GM23338 (cell line): ENCODE measurements around the gene COMMD10. TPM values are rescaled to one million over a fixed set of nuclear protein-coding genes. Genes with fewer than 3 reads are reported as not detected.

Experiments used
- ATAC-seq: fragments of 200-7000 bp; cut with Tn5 transposase; 3 replicates; pipeline ENCODE4 v1.9.1; 2020
- DNase-seq: peaks from one replicate; pipeline ENCODE4 v3.0.0-alpha.2; 2015; ENCODE audit warnings: low spot score
- H2AFZ ChIP-seq: fragments of 200-600 bp; sonication (generic); 2 replicates; pipeline ENCODE4 v1.8.0; 2016; ENCODE audit warnings: antibody characterized with exemption, mild to moderate bottlenecking, moderate library complexity
- H3F3A ChIP-seq: fragments of 200-600 bp; sonication (generic); replicated peaks from 2 replicates; pipeline ENCODE4 v1.8.0; 2017; ENCODE audit warnings: antibody characterized with exemption, mixed run types, low read depth
- H3K27ac ChIP-seq: fragments of 200-600 bp; sonication (generic); 2 replicates; pipeline ENCODE4 v1.6.1; 2016; ENCODE audit warnings: low read depth
- H3K27me3 ChIP-seq: fragments of 200-600 bp; sonication (generic); 2 replicates; pipeline ENCODE4 v1.8.0; 2016; ENCODE audit warnings: mild to moderate bottlenecking, mixed run types, moderate library complexity; ENCODE audit not compliant: insufficient read depth
- H3K36me3 ChIP-seq: fragments of 200-600 bp; sonication (generic); 2 replicates; pipeline ENCODE4 v1.8.0; 2016; ENCODE audit warnings: mild to moderate bottlenecking; ENCODE audit not compliant: insufficient read depth
- H3K4me1 ChIP-seq: fragments of 200-600 bp; sonication (generic); 2 replicates; pipeline ENCODE4 v1.8.0; 2016; ENCODE audit warnings: mild to moderate bottlenecking, moderate library complexity; ENCODE audit not compliant: insufficient read depth
- H3K4me2 ChIP-seq: fragments of 200-600 bp; sonication (generic); 2 replicates; pipeline ENCODE4 v1.7.1; 2017; ENCODE audit warnings: mixed run types
- H3K4me3 ChIP-seq: fragments of 200-600 bp; sonication (generic); 2 replicates; pipeline ENCODE4 v1.6.1; 2016; ENCODE audit warnings: mixed run types
- H3K79me2 ChIP-seq: fragments of 200-600 bp; sonication (generic); replicated peaks from 2 replicates; pipeline ENCODE4 v1.8.0; 2017; ENCODE audit warnings: mild to moderate bottlenecking; ENCODE audit not compliant: insufficient read depth
- H3K9me2 ChIP-seq: fragments of 200-600 bp; sonication (generic); 2 replicates; pipeline ENCODE4 v1.8.0; 2017; ENCODE audit not compliant: insufficient read depth
- H4K20me1 ChIP-seq: fragments of 200-600 bp; sonication (generic); replicated peaks from 2 replicates; pipeline ENCODE4 v1.8.0; 2017; ENCODE audit warnings: mild to moderate bottlenecking; ENCODE audit not compliant: insufficient read depth
- H3K27ac Mint-ChIP-seq: 2 replicates; pipeline ENCODE4 v1.8.0; 2020; ENCODE audit warnings: inconsistent platforms, mild to moderate bottlenecking, moderate library complexity, mixed read lengths
- H3K27me3 Mint-ChIP-seq: 3 replicates; pipeline ENCODE4 v1.8.0; 2022; ENCODE audit warnings: low read depth, mild to moderate bottlenecking, moderate library complexity, mixed read lengths, inconsistent platforms; ENCODE audit not compliant: insufficient read depth, poor library complexity
- H3K36me3 Mint-ChIP-seq: 3 replicates; pipeline ENCODE4 v1.8.0; 2021; ENCODE audit warnings: low read depth, mild to moderate bottlenecking, inconsistent platforms, moderate library complexity, mixed read lengths
- H3K4me1 Mint-ChIP-seq: 3 replicates; pipeline ENCODE4 v1.8.0; 2020; ENCODE audit warnings: mild to moderate bottlenecking, inconsistent platforms, mixed read lengths
- H3K4me3 Mint-ChIP-seq: 3 replicates; pipeline ENCODE4 v1.8.0; 2021; ENCODE audit warnings: moderate library complexity, mild to moderate bottlenecking, inconsistent platforms, mixed read lengths
- H3K9me3 Mint-ChIP-seq: 3 replicates; pipeline ENCODE4 v1.8.0; 2020; ENCODE audit warnings: moderate library complexity, mild to moderate bottlenecking, inconsistent platforms, mixed read lengths
- CREB1 ChIP-seq: fragments of 250-450 bp; sonication (Bioruptor Pico); IDR thresholded peaks from 2 replicates; pipeline ENCODE4 v1.5.0; 2020; ENCODE audit warnings: low read depth, mild to moderate bottlenecking, moderate library complexity
- EZH2 ChIP-seq: fragments of 200-600 bp; sonication (generic); IDR thresholded peaks from one replicate; pipeline ENCODE4 v1.8.0; 2017; ENCODE audit warnings: antibody characterized with exemption, mild to moderate bottlenecking, low read depth; ENCODE audit not compliant: unreplicated experiment
- EZH2phosphoT487 ChIP-seq: fragments of 200-600 bp; sonication (generic); IDR thresholded peaks from one replicate; pipeline ENCODE4 v1.8.1; 2018; ENCODE audit warnings: antibody characterized with exemption; ENCODE audit not compliant: unreplicated experiment
- JUNB ChIP-seq: IDR thresholded peaks from one replicate; pipeline ENCODE4 v1.6.1; 2016; ENCODE audit warnings: antibody characterized with exemption; ENCODE audit not compliant: unreplicated experiment
- NANOG ChIP-seq: IDR thresholded peaks from 2 replicates; pipeline ENCODE4 v1.6.1; 2016; ENCODE audit warnings: antibody characterized with exemption, borderline replicate concordance
- POLR2AphosphoS5 ChIP-seq: IDR thresholded peaks from 2 replicates; pipeline ENCODE4 v1.6.1; 2016; ENCODE audit warnings: antibody characterized with exemption, low read depth
- STAT1 ChIP-seq: IDR thresholded peaks from one replicate; pipeline ENCODE4 v1.6.1; 2016; ENCODE audit warnings: antibody characterized with exemption; ENCODE audit not compliant: unreplicated experiment
- ZNF114 ChIP-seq: fragments of 250-450 bp; sonication (Bioruptor Pico); IDR thresholded peaks from 2 replicates; pipeline ENCODE4 v1.5.0; 2020; ENCODE audit warnings: mild to moderate bottlenecking, moderate library complexity
- ZNF331 ChIP-seq: fragments of 250-450 bp; sonication (Bioruptor Pico); IDR thresholded peaks from 2 replicates; pipeline ENCODE4 v1.5.0; 2020; ENCODE audit warnings: low read depth, mild to moderate bottlenecking, moderate library complexity
- polyA plus RNA-seq: library from polyadenylated mRNA; unstranded; fragments of >200 nt; fragmentation: Nextera tagmentation; extraction: Ambion mirVana; gene quantifications from 2 replicates; pipeline ENCODE4 v1.2.1, GENCODE V29; 2016
- total RNA-seq: library from RNA; depleted of rRNA; stranded (reverse); fragments of >200 nt; shearing (Covaris generic); gene quantifications from 2 replicates; pipeline ENCODE4 v1.2.3, GENCODE V29; 2014
- TF ChIP-seq, protein P1 (sequence below), 2 experiments: fragments of 200-600 bp in 1 of 2; sonication (generic) in 1 of 2; conservative IDR thresholded peaks; 2 replicates each; pipeline versions ENCODE4 v1.5.1 to v1.6.1; 2016 to 2017; ENCODE audit warnings: antibody characterized with exemption in 2 of 2, low read depth in 2 of 2, mild to moderate bottlenecking in 2 of 2, moderate library complexity in 1 of 2
- TF ChIP-seq, protein P2 (sequence below): fragments of 250-450 bp; sonication (Bioruptor Pico); IDR thresholded peaks from 2 replicates; pipeline ENCODE4 v1.5.0; 2020; ENCODE audit warnings: mild to moderate bottlenecking, moderate library complexity
- TF ChIP-seq, protein P3 (sequence below): IDR thresholded peaks from one replicate; pipeline ENCODE4 v1.6.1; 2018; ENCODE audit warnings: antibody characterized with exemption; ENCODE audit not compliant: unreplicated experiment
- TF ChIP-seq, protein P4 (sequence below): IDR thresholded peaks from 2 replicates; pipeline ENCODE4 v1.6.1; 2016; ENCODE audit warnings: antibody characterized with exemption

COMMD10 gene
- total and polyA plus RNA-seq, 2 experiments from 2014 or later, result 58.5 to 84.0 TPM

DNA sequence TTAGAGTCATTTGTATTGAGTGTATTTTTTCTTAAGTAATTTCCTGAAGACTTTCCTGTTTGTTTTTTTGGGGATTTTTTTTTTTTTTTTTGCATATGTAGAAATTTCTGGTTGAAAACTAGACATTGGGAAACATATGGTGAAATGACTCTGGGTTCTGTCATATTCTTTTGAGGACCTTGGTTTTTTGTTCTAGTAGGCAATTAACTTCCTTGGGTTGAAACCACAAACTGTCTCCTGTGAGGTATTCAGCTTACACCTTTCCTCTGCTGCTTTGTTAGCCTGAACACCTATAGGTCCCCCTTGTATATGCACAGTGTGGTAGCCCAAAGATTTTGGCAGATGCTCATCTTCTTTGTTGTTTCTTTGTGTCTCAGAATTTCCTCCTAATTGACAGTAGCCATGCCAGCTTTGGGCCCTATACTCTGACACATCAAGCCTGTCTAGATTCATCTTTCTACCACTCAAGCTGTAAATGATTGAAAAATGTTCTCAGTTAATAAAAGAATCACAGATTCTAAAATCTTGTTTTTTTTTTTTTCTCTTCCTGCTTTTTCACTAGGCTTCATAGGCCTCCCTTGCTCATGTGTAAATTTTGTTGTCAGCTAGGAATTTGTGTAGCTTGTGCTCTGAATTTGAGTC, 140.6 kb downstream of the COMMD10 start:
- no peak overlapping the region for H3K27ac Mint-ChIP-seq
- Histone ChIP-seq H3K27me3 (no peaks in the 10 kb centered on the region), H4K20me1 (no peaks in the 10 kb centered on the region), H3F3A (no peaks in the 10 kb centered on the region), H3K4me2 (no peak overlapping the region), H3K79me2 (no peaks in the 10 kb centered on the region), H3K4me3 (no peak overlapping the region), H3K36me3 (no peaks in the 10 kb centered on the region), H3K27ac (no peak overlapping the region), H2AFZ (no peak overlapping the region), H3K9me2 (no peaks in the 10 kb centered on the region), H3K4me1 (peaks cover 5% of the 10 kb centered on the region; the same call in 1 of the 2 replicates)
- peaks cover 17% of the 10 kb centered on the region for H3K4me1 Mint-ChIP-seq
- no peaks in the 10 kb centered on the region for H3K27me3 Mint-ChIP-seq
- no peaks in the 10 kb centered on the region for H3K36me3 Mint-ChIP-seq
- ATAC-seq, result peak; percentile 44; the same call in 1 of the 3 replicates
- TF ChIP-seq JUNB, result no peak
- TF ChIP-seq, protein P1, sequence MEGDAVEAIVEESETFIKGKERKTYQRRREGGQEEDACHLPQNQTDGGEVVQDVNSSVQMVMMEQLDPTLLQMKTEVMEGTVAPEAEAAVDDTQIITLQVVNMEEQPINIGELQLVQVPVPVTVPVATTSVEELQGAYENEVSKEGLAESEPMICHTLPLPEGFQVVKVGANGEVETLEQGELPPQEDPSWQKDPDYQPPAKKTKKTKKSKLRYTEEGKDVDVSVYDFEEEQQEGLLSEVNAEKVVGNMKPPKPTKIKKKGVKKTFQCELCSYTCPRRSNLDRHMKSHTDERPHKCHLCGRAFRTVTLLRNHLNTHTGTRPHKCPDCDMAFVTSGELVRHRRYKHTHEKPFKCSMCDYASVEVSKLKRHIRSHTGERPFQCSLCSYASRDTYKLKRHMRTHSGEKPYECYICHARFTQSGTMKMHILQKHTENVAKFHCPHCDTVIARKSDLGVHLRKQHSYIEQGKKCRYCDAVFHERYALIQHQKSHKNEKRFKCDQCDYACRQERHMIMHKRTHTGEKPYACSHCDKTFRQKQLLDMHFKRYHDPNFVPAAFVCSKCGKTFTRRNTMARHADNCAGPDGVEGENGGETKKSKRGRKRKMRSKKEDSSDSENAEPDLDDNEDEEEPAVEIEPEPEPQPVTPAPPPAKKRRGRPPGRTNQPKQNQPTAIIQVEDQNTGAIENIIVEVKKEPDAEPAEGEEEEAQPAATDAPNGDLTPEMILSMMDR (conservative IDR thresholded peaks at IDR 0.05; ENCODE audit: low read depth in 2 of 2), result no peak
- no peak for TF ChIP-seq POLR2AphosphoS5
- TF ChIP-seq, protein P2, sequence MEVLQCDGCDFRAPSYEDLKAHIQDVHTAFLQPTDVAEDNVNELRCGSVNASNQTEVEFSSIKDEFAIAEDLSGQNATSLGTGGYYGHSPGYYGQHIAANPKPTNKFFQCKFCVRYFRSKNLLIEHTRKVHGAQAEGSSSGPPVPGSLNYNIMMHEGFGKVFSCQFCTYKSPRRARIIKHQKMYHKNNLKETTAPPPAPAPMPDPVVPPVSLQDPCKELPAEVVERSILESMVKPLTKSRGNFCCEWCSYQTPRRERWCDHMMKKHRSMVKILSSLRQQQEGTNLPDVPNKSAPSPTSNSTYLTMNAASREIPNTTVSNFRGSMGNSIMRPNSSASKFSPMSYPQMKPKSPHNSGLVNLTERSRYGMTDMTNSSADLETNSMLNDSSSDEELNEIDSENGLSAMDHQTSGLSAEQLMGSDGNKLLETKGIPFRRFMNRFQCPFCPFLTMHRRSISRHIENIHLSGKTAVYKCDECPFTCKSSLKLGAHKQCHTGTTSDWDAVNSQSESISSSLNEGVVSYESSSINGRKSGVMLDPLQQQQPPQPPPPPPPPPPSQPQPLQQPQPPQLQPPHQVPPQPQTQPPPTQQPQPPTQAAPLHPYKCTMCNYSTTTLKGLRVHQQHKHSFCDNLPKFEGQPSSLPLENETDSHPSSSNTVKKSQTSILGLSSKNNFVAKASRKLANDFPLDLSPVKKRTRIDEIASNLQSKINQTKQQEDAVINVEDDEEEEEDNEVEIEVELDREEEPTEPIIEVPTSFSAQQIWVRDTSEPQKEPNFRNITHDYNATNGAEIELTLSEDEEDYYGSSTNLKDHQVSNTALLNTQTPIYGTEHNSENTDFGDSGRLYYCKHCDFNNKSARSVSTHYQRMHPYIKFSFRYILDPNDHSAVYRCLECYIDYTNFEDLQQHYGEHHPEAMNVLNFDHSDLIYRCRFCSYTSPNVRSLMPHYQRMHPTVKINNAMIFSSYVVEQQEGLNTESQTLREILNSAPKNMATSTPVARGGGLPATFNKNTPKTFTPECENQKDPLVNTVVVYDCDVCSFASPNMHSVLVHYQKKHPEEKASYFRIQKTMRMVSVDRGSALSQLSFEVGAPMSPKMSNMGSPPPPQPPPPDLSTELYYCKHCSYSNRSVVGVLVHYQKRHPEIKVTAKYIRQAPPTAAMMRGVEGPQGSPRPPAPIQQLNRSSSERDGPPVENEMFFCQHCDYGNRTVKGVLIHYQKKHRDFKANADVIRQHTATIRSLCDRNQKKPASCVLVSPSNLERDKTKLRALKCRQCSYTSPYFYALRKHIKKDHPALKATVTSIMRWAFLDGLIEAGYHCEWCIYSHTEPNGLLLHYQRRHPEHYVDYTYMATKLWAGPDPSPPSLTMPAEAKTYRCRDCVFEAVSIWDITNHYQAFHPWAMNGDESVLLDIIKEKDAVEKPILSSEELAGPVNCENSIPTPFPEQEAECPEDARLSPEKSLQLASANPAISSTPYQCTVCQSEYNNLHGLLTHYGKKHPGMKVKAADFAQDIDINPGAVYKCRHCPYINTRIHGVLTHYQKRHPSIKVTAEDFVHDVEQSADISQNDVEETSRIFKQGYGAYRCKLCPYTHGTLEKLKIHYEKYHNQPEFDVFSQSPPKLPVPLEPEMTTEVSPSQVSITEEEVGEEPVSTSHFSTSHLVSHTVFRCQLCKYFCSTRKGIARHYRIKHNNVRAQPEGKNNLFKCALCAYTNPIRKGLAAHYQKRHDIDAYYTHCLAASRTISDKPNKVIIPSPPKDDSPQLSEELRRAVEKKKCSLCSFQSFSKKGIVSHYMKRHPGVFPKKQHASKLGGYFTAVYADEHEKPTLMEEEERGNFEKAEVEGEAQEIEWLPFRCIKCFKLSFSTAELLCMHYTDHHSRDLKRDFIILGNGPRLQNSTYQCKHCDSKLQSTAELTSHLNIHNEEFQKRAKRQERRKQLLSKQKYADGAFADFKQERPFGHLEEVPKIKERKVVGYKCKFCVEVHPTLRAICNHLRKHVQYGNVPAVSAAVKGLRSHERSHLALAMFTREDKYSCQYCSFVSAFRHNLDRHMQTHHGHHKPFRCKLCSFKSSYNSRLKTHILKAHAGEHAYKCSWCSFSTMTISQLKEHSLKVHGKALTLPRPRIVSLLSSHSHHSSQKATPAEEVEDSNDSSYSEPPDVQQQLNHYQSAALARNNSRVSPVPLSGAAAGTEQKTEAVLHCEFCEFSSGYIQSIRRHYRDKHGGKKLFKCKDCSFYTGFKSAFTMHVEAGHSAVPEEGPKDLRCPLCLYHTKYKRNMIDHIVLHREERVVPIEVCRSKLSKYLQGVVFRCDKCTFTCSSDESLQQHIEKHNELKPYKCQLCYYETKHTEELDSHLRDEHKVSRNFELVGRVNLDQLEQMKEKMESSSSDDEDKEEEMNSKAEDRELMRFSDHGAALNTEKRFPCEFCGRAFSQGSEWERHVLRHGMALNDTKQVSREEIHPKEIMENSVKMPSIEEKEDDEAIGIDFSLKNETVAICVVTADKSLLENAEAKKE (CRISPR knock-in tag), result no peak
- no peak for TF ChIP-seq NANOG
- no peak for TF ChIP-seq EZH2phosphoT487
- no peak for TF ChIP-seq ZNF114 (CRISPR knock-in tag)
- TF ChIP-seq CREB1 (CRISPR knock-in tag), result no peak
- TF ChIP-seq, protein P3, sequence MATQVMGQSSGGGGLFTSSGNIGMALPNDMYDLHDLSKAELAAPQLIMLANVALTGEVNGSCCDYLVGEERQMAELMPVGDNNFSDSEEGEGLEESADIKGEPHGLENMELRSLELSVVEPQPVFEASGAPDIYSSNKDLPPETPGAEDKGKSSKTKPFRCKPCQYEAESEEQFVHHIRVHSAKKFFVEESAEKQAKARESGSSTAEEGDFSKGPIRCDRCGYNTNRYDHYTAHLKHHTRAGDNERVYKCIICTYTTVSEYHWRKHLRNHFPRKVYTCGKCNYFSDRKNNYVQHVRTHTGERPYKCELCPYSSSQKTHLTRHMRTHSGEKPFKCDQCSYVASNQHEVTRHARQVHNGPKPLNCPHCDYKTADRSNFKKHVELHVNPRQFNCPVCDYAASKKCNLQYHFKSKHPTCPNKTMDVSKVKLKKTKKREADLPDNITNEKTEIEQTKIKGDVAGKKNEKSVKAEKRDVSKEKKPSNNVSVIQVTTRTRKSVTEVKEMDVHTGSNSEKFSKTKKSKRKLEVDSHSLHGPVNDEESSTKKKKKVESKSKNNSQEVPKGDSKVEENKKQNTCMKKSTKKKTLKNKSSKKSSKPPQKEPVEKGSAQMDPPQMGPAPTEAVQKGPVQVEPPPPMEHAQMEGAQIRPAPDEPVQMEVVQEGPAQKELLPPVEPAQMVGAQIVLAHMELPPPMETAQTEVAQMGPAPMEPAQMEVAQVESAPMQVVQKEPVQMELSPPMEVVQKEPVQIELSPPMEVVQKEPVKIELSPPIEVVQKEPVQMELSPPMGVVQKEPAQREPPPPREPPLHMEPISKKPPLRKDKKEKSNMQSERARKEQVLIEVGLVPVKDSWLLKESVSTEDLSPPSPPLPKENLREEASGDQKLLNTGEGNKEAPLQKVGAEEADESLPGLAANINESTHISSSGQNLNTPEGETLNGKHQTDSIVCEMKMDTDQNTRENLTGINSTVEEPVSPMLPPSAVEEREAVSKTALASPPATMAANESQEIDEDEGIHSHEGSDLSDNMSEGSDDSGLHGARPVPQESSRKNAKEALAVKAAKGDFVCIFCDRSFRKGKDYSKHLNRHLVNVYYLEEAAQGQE, result no peak
- TF ChIP-seq STAT1, result no peak
- no peak for TF ChIP-seq ZNF331
- TF ChIP-seq, protein P4, sequence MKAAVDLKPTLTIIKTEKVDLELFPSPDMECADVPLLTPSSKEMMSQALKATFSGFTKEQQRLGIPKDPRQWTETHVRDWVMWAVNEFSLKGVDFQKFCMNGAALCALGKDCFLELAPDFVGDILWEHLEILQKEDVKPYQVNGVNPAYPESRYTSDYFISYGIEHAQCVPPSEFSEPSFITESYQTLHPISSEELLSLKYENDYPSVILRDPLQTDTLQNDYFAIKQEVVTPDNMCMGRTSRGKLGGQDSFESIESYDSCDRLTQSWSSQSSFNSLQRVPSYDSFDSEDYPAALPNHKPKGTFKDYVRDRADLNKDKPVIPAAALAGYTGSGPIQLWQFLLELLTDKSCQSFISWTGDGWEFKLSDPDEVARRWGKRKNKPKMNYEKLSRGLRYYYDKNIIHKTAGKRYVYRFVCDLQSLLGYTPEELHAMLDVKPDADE, result no peak
- no peak for TF ChIP-seq EZH2
- H3K4me3 Mint-ChIP-seq, result no peak overlapping the region
- no peak for DNase-seq
- H3K9me3 Mint-ChIP-seq, result no peaks in the 10 kb centered on the region
